NCI-H2029 treated with DMSO at 0.1 percent for 48 hours (cell line): ENCODE measurements around the gene CROCC.

Experiments
- DNase-seq: peaks from one replicate; lab custom pipeline; 2025; lab: John Stamatoyannopoulos, UW

CROCC gene

DNA sequence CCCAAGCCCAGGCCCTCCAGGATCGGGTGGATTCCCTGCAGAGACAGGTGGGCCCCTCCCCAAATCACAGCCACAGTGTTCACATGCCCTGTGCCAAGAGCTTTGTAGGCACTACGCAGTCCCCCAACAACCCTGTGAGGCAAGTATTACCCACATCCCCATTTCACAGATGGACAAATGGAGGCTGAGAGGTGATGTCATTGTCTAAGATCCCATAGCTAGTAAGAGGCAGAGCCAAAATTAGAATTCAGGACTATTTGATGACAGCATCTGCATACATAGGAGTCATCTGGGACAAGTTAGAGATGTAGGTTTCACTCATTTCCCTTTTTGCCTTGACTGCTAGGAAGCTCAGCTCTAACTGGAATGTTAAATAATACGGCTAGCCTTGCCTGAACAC is 46.6 kb downstream of the CROCC start:
- DNase-seq, result no peak

DNA sequence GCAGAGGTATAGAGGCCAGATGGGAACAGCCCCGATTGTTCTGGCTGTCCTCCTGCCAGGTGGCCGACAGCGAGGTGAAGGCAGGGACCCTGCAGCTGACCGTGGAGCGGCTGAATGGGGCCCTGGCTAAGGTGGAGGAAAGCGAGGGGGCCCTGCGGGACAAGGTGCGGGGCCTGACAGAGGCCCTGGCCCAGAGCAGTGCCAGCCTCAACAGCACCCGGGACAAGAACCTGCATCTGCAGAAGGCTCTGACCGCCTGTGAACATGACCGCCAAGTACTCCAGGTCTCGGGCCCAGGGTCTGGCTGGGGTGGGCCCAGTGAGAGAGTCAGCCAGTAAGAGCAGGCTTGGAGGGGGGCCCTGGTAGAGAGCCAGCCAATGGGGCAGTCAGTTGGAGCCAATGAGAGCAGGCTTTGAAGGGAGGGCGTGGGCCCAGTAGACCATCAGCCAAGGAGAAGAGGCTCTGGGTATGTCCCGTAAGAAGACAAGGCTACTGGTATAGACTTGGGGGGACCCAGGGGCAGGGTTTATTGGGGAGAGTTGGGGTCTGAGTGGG is 47.4 kb downstream of the CROCC start:
- DNase-seq, result no peak

DNA sequence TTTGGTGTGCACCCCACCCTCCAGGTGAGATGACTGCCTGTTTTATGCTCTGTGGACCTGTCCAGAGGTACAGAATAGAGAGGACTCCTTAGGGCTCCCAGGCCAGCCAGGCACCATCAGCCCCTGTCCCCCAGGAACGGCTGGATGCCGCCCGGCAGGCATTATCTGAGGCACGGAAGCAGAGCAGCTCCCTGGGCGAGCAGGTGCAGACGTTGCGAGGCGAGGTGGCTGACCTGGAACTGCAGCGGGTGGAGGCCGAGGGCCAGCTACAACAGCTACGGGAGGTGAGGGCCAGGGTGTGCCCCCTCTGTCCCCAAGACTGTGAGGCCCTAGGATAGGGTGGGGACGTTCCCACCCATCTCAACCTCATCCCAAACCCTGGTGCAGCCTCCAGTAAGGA is 47.9 kb downstream of the CROCC start:
- DNase-seq, result no peak

DNA sequence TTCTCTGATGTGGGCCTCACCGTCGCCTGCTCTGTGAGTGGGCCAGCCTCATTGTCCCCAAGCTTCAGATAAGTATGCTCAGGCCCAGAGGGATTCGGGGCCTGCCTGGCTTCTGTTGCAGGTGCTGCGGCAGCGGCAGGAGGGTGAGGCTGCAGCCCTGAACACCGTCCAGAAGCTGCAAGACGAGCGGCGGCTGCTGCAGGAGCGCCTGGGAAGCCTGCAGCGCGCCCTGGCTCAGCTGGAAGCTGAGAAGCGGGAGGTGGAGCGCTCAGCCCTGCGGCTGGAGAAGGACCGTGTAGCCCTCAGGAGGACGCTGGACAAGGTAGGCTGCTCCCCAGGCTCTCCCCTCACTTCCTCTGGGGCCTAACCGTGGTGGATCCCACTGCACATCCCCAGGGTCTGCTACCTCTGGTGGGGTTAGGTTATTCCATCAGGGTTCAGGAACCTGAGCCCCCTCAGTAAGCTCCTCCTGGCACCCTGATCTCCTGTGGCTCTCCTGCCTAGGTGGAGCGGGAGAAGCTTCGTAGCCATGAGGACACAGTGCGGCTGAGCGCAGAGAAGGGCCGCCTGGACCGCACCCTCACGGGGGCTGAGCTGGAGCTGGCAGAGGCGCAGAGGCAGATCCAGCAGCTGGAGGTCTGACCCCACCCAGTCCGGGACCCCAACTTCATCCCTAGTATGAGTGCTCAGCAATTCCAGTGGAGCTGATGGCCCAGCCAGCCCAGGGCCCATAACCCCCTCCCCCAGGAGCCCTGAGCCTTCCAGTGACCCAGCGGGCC is 48.6 kb downstream of the CROCC start:
- no peak for DNase-seq

DNA sequence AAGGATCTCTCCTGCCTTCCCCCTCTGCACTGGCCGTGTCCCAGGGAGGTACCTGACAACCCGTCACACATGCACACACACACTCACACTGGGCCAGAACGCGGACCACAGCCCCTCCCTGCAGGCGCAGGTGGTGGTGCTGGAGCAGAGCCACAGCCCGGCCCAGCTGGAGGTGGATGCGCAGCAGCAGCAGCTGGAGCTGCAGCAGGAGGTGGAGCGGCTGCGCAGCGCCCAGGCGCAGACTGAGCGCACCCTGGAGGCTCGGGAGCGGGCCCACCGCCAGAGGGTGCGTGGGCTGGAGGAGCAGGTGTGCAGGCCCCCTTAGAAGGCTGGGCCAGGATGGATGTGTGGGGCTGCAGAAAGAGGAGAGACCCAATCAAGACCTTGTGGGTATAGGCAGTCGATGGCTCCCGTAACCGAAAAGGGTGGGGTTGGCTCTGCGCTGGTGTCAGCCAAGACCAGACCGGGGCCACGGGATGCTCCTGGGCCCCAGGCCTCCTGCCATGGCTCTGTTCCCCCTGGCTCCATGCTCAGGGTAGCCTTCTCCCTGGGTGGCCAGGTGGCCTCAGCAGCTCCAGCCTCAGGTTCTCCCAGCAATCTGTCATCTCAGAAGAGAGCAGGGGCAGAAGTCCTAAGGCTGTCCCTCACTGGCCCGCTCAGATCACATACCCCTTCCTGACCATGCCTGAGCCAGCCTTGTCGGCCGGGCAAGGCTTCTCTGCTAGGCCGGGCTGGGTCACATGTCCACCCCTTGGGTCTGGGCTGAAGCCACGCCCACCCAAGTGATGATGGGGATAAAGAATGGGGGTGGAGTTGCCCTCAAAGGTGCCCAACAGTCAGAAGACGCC is 49.8 kb downstream of the CROCC start:
- peak; percentile 61 for DNase-seq

DNA sequence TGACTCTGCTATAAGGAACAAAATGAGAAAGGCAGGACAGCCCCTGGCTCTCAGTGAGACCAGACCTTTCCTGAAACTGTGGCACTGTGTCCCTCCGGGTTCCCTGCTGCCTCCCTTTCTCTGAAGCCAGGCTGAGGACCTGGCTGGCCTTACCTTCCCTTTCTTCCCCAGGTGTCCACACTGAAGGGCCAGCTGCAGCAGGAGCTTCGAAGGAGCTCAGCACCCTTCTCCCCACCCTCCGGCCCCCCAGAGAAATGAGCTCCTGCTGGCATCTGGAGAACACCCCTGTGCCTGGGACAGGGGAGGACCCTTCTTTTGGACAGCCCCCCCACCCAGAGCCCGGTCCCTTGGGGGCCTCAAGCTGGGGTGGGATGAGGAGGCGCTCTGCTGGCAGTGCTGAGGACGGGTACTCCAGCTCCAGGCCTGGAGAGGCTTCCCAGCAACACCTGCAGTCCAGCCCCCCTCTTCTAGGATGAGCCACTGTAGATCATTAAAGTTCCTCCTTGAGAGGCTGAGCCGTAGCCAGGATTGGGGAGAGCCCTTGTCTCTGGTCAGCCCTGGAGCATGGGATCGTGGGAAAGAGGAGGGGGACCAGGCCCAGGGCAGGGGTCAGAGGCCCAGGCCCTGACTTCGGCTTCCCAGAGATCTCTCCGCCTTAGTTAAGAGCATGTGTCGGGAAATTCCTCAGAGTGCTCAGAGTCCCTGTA is 50.6 kb downstream of the CROCC start:
- no peak for DNase-seq

DNA sequence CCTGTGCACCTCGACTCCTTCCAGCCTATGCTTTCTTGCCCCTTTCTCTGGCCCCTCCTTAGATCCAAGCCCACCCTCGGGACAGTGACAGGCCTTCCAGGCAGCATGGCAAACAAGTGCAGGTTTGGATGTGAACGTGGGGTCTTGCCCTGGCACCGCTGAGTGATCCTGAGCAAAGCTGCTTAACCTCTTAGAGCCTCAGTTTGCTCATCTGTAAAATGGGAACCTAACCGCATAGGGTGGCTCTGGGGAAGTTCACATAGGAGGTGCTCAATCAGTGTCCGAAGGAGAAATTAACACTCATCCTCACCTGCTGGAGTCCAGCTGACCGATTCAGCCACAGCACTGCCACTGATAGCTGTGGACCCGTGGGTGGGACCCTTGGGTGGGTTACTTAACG is 51.5 kb downstream of the CROCC start:
- DNase-seq, result no peak

DNA sequence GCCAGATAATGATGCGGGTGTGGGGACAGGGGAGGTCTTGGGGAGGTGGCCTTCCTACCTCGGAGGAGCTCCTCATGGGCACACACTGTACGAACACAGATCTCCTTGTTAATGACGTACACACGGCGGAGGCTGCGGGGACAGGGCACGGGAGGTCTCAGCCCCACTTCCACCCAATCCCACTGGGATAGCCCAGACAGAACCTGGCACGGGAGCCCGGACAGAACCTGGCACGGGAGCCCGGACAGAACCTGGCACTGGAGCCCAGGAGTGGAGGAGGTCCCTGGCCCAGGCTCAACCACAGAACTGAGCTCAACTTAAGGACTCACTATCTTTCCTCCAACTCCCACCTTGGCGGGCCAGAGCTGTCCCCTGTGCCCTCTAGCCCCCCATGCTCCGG is 53.5 kb downstream of the CROCC start:
- DNase-seq, result no peak

DNA sequence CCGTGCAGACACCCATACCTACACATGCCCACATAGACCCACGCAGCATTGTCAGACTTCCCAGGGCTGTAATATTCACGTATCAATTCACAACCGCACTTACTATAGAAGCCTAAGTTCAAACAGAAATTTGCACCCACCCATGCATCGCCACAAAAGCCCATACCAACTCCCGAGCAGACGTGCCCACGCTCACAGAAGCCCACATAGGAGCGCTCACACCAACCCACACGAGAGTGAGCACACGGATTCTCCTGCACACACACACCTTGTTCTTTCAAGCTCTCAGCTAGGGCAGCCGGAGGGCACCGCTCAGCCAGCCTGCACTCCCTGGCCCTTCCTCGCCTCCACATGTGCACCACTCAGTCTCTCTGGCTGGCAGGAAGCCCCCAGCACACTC is 54.1 kb downstream of the CROCC start:
- no peak for DNase-seq

DNA sequence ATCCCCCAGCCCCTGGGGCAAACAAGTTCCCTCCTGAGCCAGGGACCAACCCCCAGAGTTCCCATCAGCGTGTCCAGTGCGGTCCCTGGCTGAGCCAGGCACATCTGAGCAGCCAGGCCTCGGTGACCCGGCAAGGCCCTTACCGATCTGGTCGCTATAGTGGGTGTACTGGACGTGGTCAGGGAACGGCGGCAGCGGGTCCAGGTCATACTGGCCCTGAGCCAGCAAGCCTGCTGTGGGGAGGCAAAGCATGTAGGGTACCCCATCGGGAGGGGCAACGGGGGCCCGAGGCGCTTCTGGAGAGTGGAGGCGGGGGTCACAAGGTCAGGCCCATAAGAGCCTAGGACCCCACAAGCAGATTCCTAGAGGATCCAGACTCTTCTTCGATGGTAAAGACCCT is 55.2 kb downstream of the CROCC start:
- DNase-seq, result no peak

DNA sequence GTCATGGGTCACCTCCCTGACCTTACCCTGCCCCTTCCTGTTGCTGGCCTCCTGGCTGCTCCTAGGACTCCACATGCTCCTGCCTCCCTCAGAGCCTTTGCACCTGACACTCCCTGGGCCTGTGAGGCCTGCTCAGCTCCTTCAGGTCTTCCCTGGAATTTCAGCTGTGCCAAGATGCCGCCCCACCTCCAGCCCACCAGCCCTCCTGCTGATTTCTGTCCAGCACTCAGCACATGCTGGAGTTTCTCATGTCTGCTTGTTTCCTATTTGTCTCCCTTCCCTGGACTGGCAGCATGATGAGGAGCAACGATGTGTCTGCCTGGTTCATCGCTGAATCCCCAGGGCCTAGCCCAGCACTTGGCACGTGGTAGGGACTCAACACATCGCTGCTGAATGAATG is 55.6 kb downstream of the CROCC start:
- no peak for DNase-seq

DNA sequence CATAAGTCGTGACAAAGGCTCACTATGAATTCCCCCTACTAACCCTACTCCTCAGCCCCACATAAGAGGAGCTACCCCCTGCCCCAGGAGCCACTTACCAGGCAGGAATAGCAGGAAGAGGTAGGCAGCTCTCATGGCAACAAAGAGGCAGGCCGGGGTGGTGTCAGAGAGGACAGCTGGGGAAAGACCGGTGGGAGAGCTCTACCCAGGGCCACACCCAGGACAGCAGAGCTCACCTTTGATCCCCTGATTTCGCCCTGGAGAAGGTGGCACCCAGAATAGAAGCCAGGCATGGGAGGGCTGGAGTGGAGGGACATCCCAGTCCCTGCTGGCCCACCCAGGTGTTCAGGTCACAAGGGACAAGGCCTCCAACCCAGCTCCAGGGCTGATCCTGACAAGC is 56.4 kb downstream of the CROCC start:
- DNase-seq, result no peak

DNA sequence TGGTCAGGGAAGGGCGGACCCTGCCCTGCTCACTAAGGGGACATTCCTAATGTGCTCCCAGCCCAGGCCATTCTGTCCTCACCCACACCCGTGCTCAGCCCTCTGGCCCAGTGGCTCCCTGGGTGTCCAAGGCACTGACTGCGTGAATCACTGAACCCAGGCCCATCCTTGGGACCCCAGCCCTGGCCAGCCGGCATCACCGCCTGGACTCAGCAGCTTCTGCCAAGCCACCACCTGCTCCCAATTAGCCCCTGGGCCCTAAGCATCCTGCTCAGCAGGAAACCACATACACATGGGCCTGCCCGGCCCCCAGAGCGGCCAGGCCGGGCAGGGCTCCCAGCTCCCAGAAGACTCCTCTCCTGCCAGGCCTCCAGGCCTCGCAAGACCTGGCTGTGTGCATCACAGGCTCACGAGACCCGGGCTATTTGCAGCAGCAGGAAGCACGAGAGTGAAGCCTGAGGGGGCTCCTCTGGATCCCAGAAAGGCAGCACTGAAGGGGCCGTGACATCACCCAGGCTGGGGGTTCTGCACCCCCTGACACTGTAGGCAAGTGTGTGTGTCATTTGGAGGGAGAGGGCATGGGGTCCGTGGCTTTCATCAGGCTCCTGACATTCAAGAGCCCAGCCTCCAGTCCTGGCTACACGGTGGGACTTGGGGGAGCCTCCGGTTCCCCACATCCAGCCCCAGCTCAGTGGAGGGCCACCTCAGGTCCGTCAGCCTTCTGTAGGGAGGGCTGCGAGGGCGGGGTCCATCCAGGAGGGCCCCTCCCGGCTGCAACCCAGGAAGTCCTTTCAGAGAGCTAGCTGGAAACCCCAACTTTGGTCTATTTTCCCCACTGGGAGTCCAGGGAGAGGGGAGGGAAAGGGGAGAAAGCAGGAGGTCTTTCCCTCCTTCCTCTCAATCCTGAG is 57.1 kb downstream of the CROCC start:
- DNase-seq, result no peak

DNA sequence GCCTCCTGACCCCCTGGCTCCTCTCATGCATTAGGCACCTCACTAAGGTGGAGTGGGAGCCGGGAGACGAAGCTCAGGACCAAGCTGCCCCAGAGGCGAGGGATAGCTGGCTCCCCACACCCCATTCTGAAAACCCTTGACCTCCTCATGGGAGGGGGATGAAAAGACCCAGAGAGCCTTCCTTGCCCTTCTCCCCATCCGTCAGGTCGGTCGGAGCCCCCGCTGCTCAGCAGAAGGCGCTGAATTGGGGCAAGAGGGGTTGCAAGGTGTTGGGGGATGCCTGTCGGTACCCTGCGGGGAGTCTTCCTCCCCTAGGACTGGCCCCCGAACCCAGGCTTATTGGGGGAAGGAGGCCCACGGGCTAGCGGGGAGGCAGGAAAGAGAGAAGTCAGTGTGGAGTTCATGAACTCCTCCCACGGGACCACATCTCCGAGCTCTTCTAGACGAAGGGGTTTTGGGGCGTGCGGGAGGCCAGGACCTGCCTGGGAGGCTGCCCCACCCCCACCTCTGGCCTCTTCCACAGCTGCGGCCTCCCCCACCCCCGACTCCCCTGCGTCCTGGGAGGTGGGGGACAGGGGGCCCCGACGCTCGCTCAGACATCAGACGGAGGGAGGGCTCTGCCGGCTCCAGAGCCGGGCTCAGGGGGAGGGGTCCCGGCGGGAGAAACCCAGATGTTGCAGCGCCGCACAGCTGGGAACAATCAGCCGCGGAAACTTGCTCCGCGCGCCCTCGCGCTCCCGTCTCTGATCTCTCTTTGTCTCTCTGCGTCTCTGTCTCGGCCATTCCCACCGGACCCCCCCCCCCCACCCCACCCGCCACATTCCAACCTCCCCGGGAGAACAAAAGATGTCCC is 58.0 kb downstream of the CROCC start:
- no peak for DNase-seq

DNA sequence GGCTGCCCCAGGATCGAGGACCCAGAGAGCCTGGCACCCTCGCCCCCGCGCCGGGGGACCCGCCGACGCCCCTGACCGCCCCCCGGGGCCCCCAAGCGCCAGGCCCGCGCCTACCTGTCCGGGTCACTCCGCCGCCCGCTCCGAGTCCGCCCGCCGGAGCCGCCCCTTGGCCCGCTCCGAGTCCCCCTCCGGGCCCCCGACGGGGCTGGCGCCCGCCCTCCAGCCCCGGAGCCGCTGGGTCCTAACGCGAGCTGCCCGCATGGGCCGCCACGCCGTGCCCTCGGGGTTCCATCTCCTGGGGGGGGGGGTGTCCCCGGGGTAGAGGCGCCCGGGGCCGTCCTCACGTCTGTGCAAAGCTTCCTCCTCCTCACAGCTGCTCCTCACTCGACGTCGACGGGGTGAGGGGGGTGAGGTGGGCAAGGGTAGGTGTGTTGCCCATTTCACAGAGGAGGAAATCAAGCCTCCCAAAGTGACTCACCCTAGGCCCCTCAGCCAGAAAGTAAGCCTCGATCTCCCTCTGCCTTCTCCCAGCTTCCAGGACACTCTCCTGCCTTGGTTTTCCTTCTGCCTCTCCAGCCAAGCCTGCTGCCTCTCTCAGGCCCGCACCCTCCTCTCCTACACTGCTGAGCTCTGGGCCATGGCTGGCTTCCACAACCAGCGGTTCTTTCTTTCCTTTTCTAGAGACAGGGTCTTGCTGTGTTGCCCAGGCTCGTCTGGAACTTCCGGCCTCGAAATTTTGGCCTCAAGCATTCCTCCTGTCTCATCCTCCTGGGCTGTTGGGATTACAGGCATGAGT is 58.9 kb downstream of the CROCC start, which contains the start of gene MFAP2:
Gene MFAP2, minus strand, starts transcription at position 148 of the 796 bp plus-strand sequence. CDS start 2,347 bp downstream, outside the sequence.
- no peak for DNase-seq

DNA sequence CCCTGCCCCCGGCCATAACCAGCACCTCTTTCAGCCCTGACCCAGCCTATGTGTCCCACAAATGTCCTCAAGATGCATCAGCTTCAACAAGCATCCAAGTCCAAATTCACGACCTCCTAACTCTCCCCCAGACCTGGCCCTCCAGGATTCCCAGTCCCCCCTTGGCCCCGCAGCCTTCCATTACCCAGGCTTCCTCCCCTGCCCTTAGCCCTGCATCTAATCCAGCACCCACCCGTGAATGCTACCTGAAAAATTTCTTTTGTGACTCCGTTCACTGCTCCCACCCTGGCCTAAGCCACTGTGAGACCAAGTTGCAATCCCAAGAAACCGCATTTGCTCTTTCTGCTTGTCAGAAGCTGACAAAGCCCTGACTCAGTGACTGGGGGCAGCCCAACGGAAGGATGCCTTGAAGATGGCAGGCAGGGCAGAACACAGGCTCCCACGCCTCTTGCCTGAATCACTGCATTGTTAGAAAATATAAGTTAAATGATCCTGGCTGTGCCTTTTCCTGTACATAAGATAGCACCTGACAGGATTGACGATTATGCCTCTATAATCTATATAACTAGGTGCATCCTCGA is 59.6 kb downstream of the CROCC start:
- DNase-seq, result no peak

DNA sequence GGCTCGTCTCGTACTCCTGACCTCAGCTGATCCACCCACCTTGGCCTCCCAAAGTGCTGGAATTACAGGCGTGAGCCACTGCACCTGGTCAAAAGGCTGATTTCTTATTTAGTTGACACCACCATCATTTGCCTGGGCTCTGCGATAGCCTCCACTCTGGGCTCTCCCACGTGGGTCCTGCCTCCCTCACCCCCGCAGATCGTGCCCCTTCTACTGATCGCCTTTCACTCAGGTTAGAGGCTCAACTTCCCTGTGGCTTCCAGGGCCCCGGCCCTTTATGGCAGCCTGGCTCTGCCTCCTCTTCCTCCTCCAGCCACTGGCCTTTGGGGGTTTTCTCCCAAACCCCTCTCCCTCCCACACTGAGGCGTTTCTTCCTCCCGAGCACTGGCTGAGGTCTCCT is 61.2 kb downstream of the CROCC start:
- DNase-seq, result no peak

DNA sequence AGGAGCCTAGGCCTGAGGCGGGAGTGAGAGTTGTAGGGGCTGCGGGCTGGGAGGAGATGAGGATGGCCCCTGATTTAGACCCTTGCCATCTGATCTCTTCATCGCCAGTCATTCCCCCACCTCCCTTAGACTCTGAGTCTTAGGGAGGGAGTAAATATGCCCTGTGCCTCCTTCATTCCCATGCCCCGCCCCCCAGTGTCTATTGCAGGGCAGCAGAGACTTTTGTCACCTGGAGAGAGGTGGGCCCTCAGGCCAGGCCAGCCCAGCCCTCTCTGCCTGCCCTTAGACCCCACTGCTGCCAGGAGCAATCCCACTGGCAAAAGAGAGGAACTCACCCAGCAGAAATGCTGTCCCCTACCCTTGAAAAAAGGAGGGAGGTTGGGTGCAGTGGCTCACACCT is 61.9 kb downstream of the CROCC start:
- no peak for DNase-seq

DNA sequence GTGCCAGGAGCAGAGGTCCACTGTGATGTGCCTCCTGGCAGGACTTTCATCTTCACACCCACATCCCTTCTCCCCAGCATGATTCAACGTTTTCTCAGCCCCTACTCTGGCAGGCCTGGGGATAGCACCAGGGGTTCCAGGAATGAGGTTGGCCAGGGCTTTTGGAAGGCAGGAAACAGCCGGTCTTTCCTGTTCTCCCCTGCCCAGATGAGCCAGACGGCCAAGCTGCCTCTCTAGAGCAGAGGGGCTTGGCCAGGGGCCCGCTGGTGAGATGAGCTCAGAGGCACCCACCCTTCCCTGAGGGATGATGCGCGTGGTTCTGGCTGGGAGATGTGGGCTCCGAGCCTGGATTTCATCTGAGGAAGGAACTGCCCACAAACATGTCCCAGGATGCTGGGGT is 63.0 kb downstream of the CROCC start:
- no peak for DNase-seq
